Measurements from ENCODE around the gene CNKSR2.

GRCh38 chrX:21427086-21427485, 52.9 kb downstream of the CNKSR2 start:
- TF ChIP-seq, protein P1, sequence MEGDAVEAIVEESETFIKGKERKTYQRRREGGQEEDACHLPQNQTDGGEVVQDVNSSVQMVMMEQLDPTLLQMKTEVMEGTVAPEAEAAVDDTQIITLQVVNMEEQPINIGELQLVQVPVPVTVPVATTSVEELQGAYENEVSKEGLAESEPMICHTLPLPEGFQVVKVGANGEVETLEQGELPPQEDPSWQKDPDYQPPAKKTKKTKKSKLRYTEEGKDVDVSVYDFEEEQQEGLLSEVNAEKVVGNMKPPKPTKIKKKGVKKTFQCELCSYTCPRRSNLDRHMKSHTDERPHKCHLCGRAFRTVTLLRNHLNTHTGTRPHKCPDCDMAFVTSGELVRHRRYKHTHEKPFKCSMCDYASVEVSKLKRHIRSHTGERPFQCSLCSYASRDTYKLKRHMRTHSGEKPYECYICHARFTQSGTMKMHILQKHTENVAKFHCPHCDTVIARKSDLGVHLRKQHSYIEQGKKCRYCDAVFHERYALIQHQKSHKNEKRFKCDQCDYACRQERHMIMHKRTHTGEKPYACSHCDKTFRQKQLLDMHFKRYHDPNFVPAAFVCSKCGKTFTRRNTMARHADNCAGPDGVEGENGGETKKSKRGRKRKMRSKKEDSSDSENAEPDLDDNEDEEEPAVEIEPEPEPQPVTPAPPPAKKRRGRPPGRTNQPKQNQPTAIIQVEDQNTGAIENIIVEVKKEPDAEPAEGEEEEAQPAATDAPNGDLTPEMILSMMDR (conservative IDR thresholded peaks at IDR 0.05; ENCODE audit: low read depth, low read length) = no peak
- TF ChIP-seq EZH2 (IDR thresholded peaks at IDR 0.05; ENCODE audit: borderline replicate concordance, low read depth, low read length, poor library complexity, severe bottlenecking) = no peak

All from A673 (cell line).